HEK293 (cell line): ENCODE measurements around the gene RBMS1.

Experiments
- CTCF ChIP-seq: fragments of 450-650 bp; formaldehyde crosslinking; IDR thresholded peaks from 2 replicates; pipeline ENCODE4 v1.5.1; 2016; ENCODE audit warnings: missing biosample characterization, missing genetic modification characterization
- KLF1 ChIP-seq: fragments of 450-650 bp; formaldehyde crosslinking; IDR thresholded peaks from 2 replicates; pipeline ENCODE4 v1.5.1; 2016; ENCODE audit warnings: missing biosample characterization, missing genetic modification characterization
- MEIS1 ChIP-seq: sonication (generic); formaldehyde crosslinking; IDR thresholded peaks from 2 replicates; pipeline ENCODE4 v1.8.1; 2022; ENCODE audit warnings: missing genetic modification reagents, mild to moderate bottlenecking, borderline replicate concordance
- TRIM28 ChIP-seq: IDR thresholded peaks from 2 replicates; pipeline ENCODE4 v1.6.1; 2011; ENCODE audit warnings: low read length, control low read depth, borderline replicate concordance
- ZNF354C ChIP-seq: fragments of 450-650 bp; formaldehyde crosslinking; IDR thresholded peaks from 2 replicates; pipeline ENCODE4 v1.5.1; 2016; ENCODE audit warnings: missing biosample characterization, missing genetic modification characterization, low read depth, borderline replicate concordance
- ZNF596 ChIP-seq: fragments of 450-650 bp; IDR thresholded peaks from 2 replicates; pipeline ENCODE4 v1.5.0; 2018; ENCODE audit warnings: missing biosample characterization, mild to moderate bottlenecking, missing genetic modification characterization, moderate library complexity

- TF ChIP-seq ZNF596 (tag by site-specific recombination) (no peak), TRIM28 (no peak), CTCF (tag by site-specific recombination) (no peak), MEIS1 (CRISPR knock-in tag) (no peak), ZNF354C (tag by site-specific recombination) (no peak), KLF1 (tag by site-specific recombination) (no peak)
These were observed 218.0 kb downstream of the RBMS1 start for GRCh38 chr2:160275656-160276055.
